Measurements from ENCODE around the gene LIMCH1.

Gene LIMCH1

DNA sequence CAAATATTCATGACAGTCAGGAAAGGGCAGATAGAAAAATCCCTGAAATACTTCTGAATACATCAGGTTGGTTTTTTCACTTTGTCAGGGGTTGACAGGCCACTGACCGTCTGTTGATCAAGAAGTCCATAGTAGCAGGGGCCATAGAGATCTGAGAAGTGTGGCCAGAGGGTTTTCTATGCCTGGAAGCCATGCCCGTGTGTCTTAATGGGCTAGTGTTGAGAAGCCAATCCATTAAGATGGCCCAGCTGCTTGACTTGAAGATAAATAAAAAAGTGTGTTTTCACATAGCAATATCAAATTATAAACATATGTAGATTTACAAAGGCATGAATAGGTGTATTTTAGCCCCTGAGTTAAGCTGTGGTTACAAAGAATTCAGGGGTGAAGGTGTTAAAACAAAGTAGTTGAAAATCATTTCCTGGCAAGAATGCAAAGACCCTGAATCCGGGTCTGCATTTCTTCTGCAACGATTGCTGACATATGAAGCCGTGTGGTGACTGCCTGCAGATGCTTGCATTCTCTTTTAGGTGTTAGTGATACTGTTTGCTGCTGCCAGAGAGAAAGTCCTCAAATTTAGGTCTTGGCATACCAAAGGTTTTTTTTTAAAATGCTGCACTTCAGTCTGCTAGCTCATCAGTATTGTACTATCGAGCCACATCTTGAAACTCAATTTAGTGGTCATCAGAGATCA lies 9.3 kb upstream of the LIMCH1 start:
- DNase-seq (ENCODE audit: extremely low read depth in 1 of 2, low read depth in 1 of 2), result no peak

DNA sequence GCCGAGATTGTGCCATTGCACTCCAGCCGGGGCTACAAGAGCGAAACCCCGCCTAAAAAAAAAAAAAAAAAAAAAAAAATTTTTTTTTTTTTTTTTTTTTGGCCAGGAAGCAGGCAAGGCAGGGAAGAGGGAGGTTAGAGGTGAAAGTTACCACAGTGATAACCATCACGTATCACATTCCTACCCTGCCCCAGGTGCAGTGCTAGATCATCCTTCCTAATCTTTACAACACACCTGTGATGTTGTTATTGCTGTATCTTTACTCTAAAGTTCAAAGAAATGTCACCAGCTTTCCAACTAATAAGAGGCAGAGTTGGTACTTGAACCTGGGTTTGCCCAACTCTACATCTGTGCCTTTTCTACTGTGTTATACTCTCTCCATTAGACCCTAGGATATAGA lies 7.2 kb upstream of the LIMCH1 start:
- DNase-seq (ENCODE audit: extremely low read depth in 1 of 2, low read depth in 1 of 2), result no peak

DNA sequence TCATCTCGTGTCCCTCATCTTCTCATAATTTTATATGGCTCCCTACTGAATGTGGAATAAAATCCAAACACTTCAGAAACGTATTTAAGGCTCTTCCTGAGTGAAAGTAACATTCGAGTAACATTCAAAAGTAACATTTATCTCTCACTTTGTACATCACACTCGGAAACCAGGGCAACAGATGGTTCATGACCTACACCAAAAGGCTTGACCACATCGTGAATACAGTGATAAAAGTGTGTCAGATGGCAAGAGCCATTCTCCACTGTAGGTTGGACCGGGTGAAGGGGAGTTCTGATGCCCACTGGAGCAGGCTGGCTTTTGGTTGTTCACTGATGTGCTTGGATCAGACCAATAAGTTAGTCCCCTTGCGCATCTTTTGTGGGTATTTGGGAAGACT lies 5.6 kb upstream of the LIMCH1 start:
- no peak for DNase-seq (ENCODE audit: extremely low read depth in 1 of 2, low read depth in 1 of 2)

DNA sequence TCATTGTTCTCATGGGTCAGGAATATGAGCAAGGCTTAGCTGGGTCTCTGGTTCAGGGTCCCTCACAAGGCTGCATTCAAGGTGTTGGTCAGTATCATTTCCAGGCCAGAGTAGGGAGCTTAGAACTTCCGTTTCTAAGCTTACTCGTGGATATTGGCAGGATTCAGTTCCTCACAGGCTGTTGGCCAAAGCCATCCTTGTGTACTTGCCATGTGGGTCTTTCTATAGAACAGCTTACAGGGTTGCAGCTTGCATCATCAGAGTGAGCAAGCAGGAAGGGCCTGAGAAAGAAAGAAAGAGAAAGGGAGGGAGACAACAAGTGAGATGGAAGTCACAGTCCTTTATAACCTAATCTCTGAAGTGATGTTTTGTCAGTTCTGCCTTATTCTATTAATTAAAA lies 5.1 kb upstream of the LIMCH1 start:
- no peak for DNase-seq (ENCODE audit: extremely low read depth in 1 of 2, low read depth in 1 of 2)

DNA sequence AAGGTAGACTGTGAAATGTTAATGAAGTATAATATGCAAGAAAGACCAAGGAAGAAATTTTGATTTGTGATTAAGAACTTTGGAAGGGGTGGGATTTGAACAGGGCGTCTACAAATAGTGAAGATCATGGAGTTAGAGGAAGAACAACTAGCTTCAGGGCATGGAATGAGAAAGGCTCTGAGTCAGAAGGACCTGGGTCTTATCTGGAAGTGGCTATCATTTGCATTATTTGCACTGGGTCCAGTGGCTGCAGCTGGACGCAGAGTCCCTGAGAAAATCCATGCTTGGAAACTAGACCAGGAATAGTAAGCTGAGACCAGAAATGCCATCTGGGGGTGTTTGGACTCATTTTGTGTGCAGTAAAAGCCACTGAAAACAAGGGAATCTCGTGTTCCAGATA lies 4.3 kb upstream of the LIMCH1 start:
- DNase-seq (ENCODE audit: extremely low read depth in 1 of 2, low read depth in 1 of 2), result no peak

DNA sequence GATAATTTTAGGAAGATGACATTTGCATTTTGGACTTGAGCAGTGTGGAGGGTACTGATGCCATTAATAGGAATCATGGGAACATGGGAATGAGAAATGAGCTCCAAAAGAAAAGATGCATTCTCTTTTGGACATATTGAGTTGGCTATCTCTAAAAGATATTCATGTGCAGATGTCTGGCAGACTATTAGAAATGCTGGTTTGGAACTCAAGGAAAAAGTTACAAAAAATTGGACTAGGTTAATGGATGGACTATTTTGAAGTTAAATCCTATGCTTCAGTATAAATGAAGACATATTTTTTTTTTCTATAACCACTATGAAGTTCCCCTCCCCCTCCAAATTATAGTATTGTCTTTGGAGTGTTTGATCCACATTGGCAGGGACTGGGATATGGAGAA lies 3.6 kb upstream of the LIMCH1 start:
- DNase-seq (ENCODE audit: extremely low read depth in 1 of 2, low read depth in 1 of 2), result no peak

DNA sequence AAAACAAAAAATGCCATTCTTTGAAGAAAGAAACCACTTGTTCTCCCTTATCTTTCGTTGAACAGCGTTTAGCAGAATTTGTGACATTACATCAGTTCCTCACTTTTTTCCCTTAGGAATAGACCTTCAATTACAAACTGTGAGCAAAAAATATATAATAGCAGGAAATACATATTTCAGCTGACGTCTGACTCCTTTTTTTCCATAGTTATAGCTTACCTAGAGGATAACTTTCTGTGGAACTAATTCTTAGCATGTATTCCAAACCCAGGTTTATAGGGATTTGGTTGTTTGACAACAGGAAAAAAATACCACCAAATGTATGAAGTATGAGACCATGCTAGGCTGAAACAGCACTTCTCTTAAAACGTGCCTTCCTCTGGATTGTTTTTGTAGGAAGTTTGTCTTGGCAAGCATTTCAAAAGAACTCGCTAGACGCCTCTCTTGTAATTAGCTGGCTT lies 2.0 kb upstream of the LIMCH1 start:
- DNase-seq (ENCODE audit: extremely low read depth in 1 of 2, low read depth in 1 of 2), result no peak

DNA sequence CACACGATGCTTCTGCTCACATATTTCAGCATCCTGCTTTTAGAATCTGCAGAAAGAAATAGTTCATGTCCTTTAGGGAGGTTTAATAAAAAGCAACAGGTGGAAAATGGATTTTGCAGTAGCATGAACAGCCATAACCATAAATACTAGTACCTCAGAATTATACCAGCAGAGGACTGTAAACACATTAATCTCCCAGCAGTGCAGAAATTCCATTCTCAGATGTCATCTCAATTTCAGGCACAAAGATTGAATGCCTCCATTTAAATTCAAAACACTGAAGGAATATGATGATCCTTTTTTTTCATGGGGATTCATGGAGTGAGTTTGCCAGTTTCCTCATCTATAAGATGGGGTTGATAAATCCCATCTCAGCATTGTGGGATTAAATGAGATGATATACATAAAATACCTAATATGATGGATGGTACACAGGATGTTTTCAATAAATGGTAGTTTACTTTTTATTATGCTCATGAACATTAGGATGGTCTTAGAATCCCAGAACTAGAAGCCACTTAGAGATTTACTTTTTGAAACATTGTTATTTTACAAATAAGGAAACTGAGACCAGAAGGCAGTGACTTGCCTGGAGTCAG lies 566 bp upstream of the LIMCH1 start:
- no peak for DNase-seq (ENCODE audit: extremely low read depth in 1 of 2, low read depth in 1 of 2)

DNA sequence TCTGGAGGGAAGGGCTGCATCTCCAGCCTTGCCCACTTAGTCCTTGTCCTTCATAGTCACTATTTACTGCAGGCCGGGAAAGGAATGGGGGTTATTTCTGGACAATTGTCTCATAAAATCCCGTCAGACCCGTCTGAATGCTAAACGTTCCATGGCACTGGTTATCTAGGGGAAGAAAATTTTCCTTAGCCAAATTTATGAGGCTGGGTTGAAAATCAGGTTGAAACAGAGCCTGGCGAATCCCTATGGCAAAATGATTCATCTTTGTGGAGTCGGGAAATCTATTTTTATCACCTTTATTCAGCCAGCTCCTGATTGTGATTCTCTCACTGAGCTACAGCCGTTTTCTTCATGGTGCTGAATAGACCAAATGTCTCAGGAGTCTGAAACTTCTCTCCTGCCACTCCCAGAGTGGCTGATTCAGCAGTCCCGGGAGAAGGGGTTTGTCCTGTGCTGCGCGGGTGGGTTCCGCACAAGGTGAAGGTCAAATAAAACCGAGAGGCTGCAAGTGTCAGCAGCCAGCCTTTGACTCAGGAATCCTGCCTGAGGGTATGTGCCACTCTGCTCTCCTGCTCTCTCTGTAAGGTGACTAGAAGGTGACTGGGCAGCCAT lies 1.0 kb downstream of the LIMCH1 start:
- no peak for DNase-seq (ENCODE audit: extremely low read depth in 1 of 2, low read depth in 1 of 2)

DNA sequence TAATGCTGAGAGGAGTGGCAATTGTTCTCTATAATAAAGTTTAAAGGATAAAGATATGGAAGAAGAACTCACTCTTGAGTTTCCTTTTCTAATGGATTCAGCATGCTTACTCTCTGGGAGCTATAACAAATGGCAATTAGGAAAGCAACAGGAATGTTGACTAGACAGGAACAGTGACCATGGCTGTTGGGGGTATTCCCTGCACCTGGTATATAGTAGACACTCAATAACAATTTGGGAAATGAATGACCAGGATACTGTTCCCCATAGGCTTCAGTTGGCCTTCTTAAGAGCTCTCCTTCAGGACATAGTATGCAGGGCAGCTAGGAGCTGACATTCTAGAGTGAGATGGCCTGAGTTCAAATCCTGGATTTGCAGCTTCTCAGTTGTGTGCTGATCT lies 1.8 kb downstream of the LIMCH1 start:
- DNase-seq (ENCODE audit: extremely low read depth in 1 of 2, low read depth in 1 of 2), result no peak

DNA sequence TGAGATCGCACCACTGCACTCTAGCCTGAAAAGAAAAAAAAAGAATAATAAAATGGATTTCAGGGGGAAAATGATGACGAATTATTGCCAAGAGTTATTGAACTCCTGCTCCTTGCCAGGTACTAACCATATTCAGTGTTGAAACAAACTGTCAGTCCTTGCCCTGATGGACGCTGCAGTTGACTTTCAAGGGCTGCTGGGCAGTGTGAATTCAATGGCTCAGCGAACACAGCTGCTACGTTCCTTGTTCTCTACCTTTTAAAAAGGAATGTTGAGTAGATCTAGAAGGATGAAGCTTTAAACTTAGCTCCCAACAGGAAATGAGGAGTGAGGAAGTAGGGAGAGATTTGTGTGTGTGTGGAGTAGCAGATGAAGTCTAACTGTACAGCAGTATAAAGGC lies 2.7 kb downstream of the LIMCH1 start:
- no peak for DNase-seq (ENCODE audit: extremely low read depth in 1 of 2, low read depth in 1 of 2)

DNA sequence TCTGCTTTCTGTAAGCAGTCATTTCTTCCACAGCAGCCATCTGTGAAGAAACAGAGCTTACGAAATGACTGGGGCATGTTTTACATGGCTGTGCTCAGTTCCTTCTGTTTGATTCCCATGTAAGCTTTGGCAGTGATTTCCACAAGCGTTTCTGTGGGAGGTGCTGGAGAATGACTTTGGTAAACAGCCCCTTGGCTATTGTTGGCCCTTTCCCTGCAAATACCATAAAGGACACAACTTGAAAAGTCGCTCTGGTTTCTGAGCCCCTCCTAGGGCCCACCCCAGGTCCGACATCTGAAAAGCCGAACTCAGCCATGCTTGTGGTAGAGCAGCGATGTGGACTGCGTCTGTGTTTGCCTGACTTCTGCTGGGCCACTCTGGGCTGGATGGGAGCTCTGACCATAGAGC lies 3.7 kb downstream of the LIMCH1 start:
- DNase-seq (ENCODE audit: extremely low read depth in 1 of 2, low read depth in 1 of 2), result no peak

DNA sequence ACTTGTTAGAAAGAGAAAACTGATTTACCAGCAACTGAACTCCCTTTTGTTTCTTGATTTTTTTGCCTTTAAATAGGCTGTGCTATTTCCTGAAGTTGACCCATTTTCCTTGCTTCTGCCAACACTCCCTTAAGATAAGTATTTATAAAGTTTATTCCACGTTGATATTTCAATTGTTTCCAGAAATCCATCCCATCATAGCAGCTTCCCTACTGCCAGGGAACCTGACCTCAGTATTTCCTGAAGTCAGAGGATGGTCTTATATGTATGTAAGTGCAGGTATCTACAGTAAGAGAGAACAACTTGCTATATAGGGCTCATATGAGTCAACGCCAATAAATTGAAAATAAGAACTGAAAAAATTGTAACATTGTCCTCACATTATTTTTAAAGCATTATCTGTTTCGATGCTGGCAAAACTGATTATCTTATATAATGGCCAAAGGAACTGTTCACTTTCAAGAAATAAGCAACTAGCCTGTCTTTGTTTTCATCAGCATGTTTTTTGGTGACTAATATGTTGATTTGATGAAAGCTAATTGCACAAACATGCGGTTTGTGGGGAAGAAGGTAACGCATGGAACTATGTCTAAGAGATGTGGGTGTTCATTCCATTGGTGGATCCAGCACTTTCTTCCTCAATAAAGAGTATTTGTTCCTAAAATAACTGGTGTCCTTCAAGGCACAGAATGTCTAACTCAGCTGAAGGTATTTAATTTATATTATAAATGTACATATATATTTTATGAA lies 4.7 kb downstream of the LIMCH1 start:
- DNase-seq (ENCODE audit: extremely low read depth in 1 of 2, low read depth in 1 of 2), result no peak

DNA sequence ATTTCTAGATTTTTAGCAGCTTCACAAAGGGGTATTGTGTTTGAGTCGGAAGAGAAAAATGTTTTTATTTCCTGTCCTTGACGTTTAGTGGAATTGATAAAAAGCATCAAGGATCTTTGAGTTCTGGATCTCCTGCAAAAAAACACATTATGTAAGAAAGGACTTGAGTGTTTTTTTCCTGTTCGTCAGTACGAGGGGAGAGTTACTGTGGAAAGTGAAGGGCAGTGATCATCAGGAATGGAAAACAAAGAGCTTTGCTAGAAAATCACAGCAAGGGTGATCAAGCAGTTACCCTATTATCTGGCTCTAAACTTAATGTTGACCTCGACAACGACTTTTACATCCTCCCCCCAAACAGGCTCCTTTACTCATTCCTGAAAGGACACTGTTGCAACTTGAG lies 7.3 kb downstream of the LIMCH1 start:
- no peak for DNase-seq (ENCODE audit: extremely low read depth in 1 of 2, low read depth in 1 of 2)

DNA sequence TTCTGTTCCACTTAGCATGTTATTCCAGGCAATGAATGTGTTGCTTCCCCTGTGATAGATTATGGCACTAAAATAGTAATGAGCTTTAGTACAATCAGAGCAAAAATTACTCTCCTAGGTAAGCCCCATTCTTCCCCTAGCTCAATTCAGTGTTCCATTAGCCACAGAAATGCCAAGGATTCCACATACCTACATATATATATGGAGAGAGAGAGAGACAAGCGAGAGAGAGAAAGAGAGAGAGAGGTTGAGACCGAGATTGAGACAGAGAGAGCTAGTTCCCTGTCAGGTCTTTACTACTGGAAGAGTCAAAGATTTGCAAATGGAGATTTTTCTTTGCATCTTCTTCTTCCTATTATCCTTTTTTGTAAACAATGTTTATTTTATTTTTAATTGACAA lies 8.7 kb downstream of the LIMCH1 start:
- DNase-seq (ENCODE audit: extremely low read depth in 1 of 2, low read depth in 1 of 2), result no peak

DNA sequence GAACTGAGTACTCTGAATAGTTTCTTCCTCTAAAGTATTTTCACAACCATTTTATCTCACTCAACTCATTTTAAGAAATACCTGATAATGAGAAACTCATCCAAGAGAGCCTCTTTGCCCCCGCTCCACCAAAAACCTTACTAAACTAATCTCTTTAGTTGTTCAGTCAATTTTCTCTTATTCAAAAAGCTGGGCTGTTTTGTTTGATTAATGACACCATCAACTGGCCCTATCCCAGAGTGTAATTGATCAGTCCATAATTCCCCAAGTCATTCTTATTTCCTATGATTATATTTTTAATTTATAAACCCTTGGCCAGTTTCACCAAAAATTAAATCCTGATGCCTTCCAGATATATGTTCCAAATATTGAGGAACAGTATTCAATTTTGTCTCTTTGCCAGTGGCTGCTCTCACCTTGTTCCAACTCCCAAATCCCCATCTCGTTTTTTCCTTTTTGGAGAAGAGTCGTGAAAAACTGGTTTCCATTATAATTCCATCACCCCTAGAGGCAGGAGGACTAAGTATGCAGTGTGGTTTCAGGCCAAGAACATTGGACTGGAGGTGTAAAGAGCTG lies 10.4 kb downstream of the LIMCH1 start:
- no peak for DNase-seq (ENCODE audit: extremely low read depth in 1 of 2, low read depth in 1 of 2)

DNA sequence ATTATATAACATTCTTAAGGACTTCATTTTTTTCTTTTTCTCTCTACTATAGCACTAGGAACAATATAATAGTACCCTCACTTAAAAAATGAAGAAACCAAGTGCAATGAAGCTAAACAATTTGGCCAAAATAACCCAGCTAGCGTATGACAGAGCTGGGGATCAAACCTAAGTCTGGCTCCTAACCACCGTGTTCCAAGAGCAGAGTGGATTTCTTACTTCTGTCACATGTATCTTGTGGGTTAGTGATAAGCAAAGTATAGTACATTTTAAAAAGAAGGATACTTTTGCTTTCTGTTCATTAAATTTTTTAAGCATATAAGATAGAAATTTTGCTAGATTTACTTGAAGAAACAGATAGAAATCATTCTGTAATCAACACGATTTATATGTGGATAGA lies 11.5 kb downstream of the LIMCH1 start:
- no peak for DNase-seq (ENCODE audit: extremely low read depth in 1 of 2, low read depth in 1 of 2)

DNA sequence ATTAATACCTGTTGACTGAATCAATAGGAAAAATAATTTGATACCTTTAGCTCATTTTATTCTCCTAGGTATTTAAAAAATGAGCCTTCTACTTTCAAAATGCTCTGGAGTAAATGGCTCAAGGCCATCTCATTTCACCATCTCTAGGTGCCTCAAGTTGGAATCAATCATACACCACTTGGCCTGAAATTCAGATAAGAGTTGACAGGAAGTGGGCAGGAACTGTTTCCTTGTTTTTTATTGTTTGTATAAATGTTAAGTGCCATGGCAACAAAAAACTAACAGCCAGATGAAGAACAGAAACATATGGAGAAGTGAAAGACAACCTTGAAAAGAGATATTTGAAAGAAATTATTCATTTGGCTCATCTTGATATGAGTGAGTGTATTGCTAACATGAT lies 12.4 kb downstream of the LIMCH1 start:
- DNase-seq (ENCODE audit: extremely low read depth in 1 of 2, low read depth in 1 of 2), result no peak

DNA sequence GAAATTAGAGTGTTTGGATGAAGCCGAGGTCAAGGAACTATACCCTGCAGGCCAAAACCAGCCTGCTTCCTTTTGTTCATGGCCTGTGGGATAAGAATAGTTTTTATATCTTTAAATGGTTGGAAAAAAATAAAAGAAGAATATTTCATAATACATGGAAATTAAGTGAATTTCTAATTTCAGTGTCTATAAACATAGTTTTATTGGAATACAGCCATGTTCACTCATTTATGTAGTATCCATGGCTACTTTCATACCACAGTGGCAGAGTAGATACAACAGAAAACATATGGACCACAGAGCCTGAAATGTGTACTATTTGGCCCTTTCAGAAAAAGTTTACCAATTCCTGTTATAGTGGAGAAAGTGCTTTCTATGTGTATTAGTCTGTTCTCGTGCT lies 13.6 kb downstream of the LIMCH1 start:
- DNase-seq (ENCODE audit: extremely low read depth in 1 of 2, low read depth in 1 of 2), result no peak

DNA sequence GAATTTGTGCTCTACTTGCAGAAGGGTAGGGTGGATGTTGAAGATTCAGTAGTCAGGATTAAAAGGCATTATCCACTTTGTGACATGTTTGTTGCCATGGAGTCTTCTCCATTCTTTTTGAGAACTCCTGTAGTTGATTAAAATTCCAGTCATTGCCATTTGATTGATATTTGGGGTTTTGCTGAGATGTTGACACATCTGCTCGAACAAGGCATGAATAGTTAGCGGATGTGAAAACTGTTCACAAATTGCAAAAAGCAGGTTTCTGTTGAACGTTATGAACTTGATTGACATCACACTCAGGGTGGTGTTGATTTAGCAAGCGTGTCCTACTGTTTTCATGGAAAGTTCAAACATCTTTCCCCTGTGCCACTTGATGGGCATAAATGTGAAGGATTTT lies 16.9 kb downstream of the LIMCH1 start:
- DNase-seq (ENCODE audit: extremely low read depth in 1 of 2, low read depth in 1 of 2), result no peak

DNA sequence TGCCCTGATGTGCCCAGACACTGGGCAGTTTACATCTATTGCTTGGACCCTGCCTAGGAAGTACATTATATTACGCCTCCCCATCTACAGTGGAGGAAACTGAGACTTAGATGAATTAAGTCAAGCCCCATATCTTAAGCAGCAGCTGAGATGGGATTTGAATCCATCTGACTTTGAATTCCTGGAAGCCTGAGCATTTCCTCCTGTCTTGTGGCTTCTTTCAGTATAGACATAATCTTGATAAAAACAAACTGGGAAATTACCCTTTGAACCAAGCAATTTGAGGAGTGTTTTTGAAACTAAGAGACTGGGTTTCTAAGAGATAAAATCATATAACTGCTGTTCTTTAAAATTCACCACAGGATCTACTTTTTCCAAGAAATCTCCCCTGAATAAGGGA lies 18.6 kb downstream of the LIMCH1 start:
- no peak for DNase-seq (ENCODE audit: extremely low read depth in 1 of 2, low read depth in 1 of 2)
